PFSK-1 (cell line): ENCODE data around the gene TBCEL.

Source experiments
- POLR2AphosphoS5 ChIP-seq: IDR thresholded peaks from 2 replicates; pipeline ENCODE4 v1.6.1; 2012; ENCODE audit warnings: low read depth, mild to moderate bottlenecking, control low read depth, low read length, moderate library complexity
- SIN3A ChIP-seq: IDR thresholded peaks from 2 replicates; pipeline ENCODE4 v1.6.1; 2012; ENCODE audit warnings: mild to moderate bottlenecking, low read length, moderate library complexity, borderline replicate concordance; ENCODE audit not compliant: insufficient read depth
- TF ChIP-seq, protein P1 (sequence below), 2 experiments: IDR thresholded peaks; 2 replicates each; pipeline versions ENCODE4 v1.6.1 to v1.8.0; 2011 to 2012; ENCODE audit warnings: low read depth in 2 of 2, low read length in 2 of 2, control low read depth in 1 of 2, inconsistent platforms in 1 of 2, mild to moderate bottlenecking in 1 of 2, moderate library complexity in 1 of 2; ENCODE audit not compliant: insufficient read depth in 1 of 2

DNA sequence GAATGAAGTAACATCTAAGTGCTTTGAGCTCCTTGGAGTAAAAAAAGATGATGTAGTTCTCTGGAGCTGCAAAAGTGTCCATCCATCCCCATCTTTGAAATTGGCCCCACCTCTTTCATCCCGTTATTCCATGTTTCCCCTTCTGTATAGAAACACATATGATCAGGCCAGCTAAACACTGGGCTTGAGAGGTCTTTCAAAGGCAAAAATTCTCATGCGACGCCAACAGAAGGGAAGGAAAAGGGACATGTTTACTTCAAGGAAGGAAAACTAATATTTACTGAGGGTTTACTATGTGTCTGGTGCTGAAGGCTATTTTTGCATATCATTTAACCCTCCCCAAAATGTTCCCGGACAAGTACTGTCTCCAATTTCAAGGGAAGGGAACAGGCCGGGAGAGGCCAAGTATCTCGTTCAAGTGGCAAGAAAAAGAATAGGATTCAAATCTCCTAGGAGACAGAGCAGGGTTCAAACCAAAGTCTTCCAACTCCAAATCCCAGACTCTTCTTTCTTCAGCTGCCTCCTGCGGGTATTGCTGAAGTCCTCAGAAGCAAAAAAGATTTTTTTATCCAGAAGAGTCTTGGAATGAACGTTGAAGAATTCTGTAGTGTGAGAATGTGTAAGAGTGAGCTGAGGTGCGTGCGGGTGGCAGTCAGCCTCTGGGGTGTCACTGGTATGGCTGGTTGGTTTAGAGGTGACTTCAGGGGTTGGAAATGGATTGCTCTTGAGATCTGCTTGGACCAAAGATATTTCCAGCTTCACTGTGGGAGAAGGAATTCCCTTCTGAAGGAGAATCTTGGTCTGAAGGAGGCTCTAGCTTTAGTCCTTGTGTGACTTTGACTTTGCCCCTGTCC is 87.2 kb downstream of the TBCEL start:
- no peak for TF ChIP-seq POLR2AphosphoS5
- TF ChIP-seq, protein P1, sequence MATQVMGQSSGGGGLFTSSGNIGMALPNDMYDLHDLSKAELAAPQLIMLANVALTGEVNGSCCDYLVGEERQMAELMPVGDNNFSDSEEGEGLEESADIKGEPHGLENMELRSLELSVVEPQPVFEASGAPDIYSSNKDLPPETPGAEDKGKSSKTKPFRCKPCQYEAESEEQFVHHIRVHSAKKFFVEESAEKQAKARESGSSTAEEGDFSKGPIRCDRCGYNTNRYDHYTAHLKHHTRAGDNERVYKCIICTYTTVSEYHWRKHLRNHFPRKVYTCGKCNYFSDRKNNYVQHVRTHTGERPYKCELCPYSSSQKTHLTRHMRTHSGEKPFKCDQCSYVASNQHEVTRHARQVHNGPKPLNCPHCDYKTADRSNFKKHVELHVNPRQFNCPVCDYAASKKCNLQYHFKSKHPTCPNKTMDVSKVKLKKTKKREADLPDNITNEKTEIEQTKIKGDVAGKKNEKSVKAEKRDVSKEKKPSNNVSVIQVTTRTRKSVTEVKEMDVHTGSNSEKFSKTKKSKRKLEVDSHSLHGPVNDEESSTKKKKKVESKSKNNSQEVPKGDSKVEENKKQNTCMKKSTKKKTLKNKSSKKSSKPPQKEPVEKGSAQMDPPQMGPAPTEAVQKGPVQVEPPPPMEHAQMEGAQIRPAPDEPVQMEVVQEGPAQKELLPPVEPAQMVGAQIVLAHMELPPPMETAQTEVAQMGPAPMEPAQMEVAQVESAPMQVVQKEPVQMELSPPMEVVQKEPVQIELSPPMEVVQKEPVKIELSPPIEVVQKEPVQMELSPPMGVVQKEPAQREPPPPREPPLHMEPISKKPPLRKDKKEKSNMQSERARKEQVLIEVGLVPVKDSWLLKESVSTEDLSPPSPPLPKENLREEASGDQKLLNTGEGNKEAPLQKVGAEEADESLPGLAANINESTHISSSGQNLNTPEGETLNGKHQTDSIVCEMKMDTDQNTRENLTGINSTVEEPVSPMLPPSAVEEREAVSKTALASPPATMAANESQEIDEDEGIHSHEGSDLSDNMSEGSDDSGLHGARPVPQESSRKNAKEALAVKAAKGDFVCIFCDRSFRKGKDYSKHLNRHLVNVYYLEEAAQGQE (IDR thresholded peaks at IDR 0.05; ENCODE audit: insufficient read depth in 1 of 2, low read depth in 2 of 2, low read length in 2 of 2): no peak
- TF ChIP-seq SIN3A: no peak
